Parathyroid adenoma (tissue), 2 donors: Measurements from ENCODE around the gene ZFYVE16.

Source experiments
- H2AFZ ChIP-seq: fragments of 300-600 bp; sonication (generic); one replicate; pipeline ENCODE4 v1.7.0; 2017; ENCODE audit warnings: antibody characterized with exemption, mild to moderate bottlenecking
- H3K27ac ChIP-seq: fragments of 300-600 bp; sonication (generic); one replicate; pipeline ENCODE4 v1.7.0; 2017
- H3K27me3 ChIP-seq: fragments of 300-600 bp; sonication (generic); one replicate; pipeline ENCODE4 v1.7.0; 2017; ENCODE audit warnings: low read length; ENCODE audit not compliant: control insufficient read depth, insufficient read depth
- H3K36me3 ChIP-seq: fragments of 300-600 bp; sonication (generic); one replicate; pipeline ENCODE4 v1.7.0; 2017; ENCODE audit warnings: low read length; ENCODE audit not compliant: control insufficient read depth, insufficient read depth
- H3K4me1 ChIP-seq: fragments of 300-600 bp; sonication (generic); one replicate; pipeline ENCODE4 v1.7.0; 2017; ENCODE audit warnings: control low read depth
- H3K4me2 ChIP-seq: fragments of 300-600 bp; sonication (generic); one replicate; pipeline ENCODE4 v1.7.0; 2017; ENCODE audit warnings: low read length
- H3K4me3 ChIP-seq: fragments of 300-600 bp; sonication (generic); one replicate; pipeline ENCODE4 v1.7.0; 2017; ENCODE audit warnings: low read depth, low read length
- H3K79me2 ChIP-seq: fragments of 300-600 bp; sonication (generic); one replicate; pipeline ENCODE4 v1.7.0; 2017; ENCODE audit warnings: control low read depth
- H3K9ac ChIP-seq: fragments of 300-600 bp; sonication (generic); one replicate; pipeline ENCODE4 v1.7.0; 2017; ENCODE audit warnings: mild to moderate bottlenecking
- H3K9me3 ChIP-seq: fragments of 300-600 bp; sonication (generic); one replicate; pipeline ENCODE4 v1.7.0; 2017; ENCODE audit warnings: low read length; ENCODE audit not compliant: control insufficient read depth
- TF ChIP-seq, protein P1 (sequence below): fragments of 300-600 bp; sonication (generic); IDR thresholded peaks from one replicate; pipeline ENCODE4 v1.7.0; 2017; ENCODE audit warnings: antibody characterized with exemption, mild to moderate bottlenecking
- donor health status: primary hyperparathyroidism.

The ZFYVE16 gene

DNA sequence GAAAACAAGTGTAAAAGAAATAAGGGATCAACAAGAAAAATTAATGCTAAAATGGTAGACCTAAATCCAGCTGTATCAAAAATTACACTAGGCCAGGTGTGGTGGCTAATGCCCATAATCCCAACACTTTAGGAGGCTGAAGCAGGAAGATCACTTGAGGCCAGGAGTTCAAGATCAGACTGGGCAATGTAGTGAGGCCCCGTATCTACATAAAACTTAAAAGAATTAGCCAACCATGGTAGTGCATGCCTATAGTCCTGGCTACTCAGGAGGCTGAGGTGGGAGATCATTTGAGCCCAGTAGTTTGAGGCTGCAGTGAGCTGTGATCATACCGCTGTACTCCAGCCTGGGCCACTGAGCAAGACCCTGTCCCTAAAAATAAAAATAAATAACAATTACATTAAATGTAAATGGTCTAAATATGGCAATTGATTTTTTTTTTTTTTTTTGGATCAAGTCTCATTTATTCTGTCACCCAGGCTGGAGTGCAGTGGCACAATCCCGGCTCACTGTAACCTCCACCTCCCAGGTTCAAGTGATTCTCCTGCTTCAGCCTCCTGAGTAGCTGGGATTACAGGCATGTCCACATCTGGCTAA lies 75.9 kb downstream of the ZFYVE16 start:
- Histone ChIP-seq H3K36me3 (no peaks in the 10 kb centered on the region), H3K79me2 (no peaks in the 10 kb centered on the region), H3K4me1 (no peaks in the 10 kb centered on the region), H3K4me3 (no peak overlapping the region), H3K9ac (no peak overlapping the region), H3K4me2 (no peak overlapping the region), H3K9me3 (no peaks in the 10 kb centered on the region), H3K27me3 (no peaks in the 10 kb centered on the region), H2AFZ (no peak overlapping the region), H3K27ac (no peak overlapping the region)
- TF ChIP-seq, protein P1, sequence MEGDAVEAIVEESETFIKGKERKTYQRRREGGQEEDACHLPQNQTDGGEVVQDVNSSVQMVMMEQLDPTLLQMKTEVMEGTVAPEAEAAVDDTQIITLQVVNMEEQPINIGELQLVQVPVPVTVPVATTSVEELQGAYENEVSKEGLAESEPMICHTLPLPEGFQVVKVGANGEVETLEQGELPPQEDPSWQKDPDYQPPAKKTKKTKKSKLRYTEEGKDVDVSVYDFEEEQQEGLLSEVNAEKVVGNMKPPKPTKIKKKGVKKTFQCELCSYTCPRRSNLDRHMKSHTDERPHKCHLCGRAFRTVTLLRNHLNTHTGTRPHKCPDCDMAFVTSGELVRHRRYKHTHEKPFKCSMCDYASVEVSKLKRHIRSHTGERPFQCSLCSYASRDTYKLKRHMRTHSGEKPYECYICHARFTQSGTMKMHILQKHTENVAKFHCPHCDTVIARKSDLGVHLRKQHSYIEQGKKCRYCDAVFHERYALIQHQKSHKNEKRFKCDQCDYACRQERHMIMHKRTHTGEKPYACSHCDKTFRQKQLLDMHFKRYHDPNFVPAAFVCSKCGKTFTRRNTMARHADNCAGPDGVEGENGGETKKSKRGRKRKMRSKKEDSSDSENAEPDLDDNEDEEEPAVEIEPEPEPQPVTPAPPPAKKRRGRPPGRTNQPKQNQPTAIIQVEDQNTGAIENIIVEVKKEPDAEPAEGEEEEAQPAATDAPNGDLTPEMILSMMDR: no peak

- Histone ChIP-seq H3K4me3 (peak overlapping the region; percentile 90), H3K4me1 (no peaks in the 10 kb centered on the region), H3K4me2 (peak overlapping the region; percentile 88), H3K36me3 (no peaks in the 10 kb centered on the region), H3K9ac (no peak overlapping the region), H3K79me2 (no peaks in the 10 kb centered on the region), H3K27ac (peak overlapping the region; percentile 88), H2AFZ (peak overlapping the region; percentile 97), H3K27me3 (no peaks in the 10 kb centered on the region), H3K9me3 (no peaks in the 10 kb centered on the region)
- TF ChIP-seq, protein P1: no peak
These were observed 79.6 kb downstream of the ZFYVE16 start for GRCh38 chr5:80487444-80487828.

GRCh38 chr5:80487829-80488721 lies 80.2 kb downstream of the ZFYVE16 start, which contains the start of gene FAM151B:
FAM151B (plus strand) TSS chr5:80488100; CDS start chr5:80488124, 24 bp downstream.
- no peaks in the 10 kb centered on the region for H3K36me3 ChIP-seq
- no peaks in the 10 kb centered on the region for H3K79me2 ChIP-seq
- peak within 1 kb of the TSS; percentile 97 for H2AFZ ChIP-seq
- no peaks in the 10 kb centered on the region for H3K27me3 ChIP-seq
- TF ChIP-seq, protein P1: no peak
- peak within 1 kb of the TSS; percentile 88 for H3K27ac ChIP-seq
- peak within 1 kb of the TSS; percentile 61 for H3K9ac ChIP-seq
- H3K4me1 ChIP-seq: no peaks in the 10 kb centered on the region
- peak within 1 kb of the TSS; percentile 88 for H3K4me2 ChIP-seq
- no peaks in the 10 kb centered on the region for H3K9me3 ChIP-seq
- peak within 1 kb of the TSS; percentile 90 for H3K4me3 ChIP-seq

DNA sequence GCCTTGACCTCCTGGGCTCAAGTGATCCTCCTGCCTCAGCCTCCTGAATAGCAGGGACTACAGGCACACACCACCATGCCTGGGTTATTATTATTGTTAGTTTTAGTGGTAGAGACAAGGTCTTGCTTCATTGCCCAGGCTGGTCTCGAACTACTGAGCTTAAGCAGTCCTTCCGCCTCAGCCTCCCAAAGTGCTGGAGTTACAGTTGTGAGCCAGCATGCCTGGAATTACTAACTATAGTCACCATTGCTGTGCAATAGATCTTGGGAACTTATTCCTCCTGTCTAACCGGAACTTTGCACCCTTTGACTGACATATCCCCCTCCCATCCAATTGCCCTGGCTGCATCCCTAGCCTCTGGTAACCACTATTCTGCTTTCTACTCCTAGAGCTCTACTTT lies 83.4 kb downstream of the ZFYVE16 start:
- TF ChIP-seq, protein P1: no peak
- Histone ChIP-seq H3K79me2 (no peaks in the 10 kb centered on the region), H3K36me3 (peaks cover under 1% of the 10 kb centered on the region), H3K9ac (no peak overlapping the region), H3K9me3 (no peaks in the 10 kb centered on the region), H3K27ac (no peak overlapping the region), H3K27me3 (no peaks in the 10 kb centered on the region), H3K4me3 (no peak overlapping the region), H2AFZ (no peak overlapping the region), H3K4me1 (no peaks in the 10 kb centered on the region), H3K4me2 (no peak overlapping the region)
